H1 (cell line): Measurements from ENCODE around the gene TUBGCP3. TPM values are rescaled to one million over a fixed set of nuclear protein-coding genes. Genes with fewer than 3 reads are reported as not detected.

Source experiments
- BACH1 ChIP-seq: IDR thresholded peaks from 2 replicates; pipeline ENCODE4 v1.6.1; 2012; ENCODE audit warnings: low read length, improper control_type of control experiment
- CHD1 ChIP-seq: IDR thresholded peaks from 2 replicates; pipeline ENCODE4 v1.6.1; 2012; ENCODE audit warnings: low read depth, low read length, improper control_type of control experiment
- CREB1 ChIP-seq: IDR thresholded peaks from 2 replicates; pipeline ENCODE4 v1.6.1; 2012; ENCODE audit warnings: inconsistent platforms
- E2F6 ChIP-seq: IDR thresholded peaks from 2 replicates; pipeline ENCODE4 v1.6.1; 2012; ENCODE audit warnings: inconsistent platforms
- KDM5A ChIP-seq: fragments of 200-600 bp; IDR thresholded peaks from 2 replicates; pipeline ENCODE4 v1.7.1; 2012; ENCODE audit warnings: mild to moderate bottlenecking, low read length, inconsistent platforms, mixed read lengths
- POLR2A ChIP-seq, 2 experiments: IDR thresholded peaks; 1 replicate in 1 of 2; 2 replicates in 1 of 2; pipeline ENCODE4 v1.6.1; 2011; ENCODE audit warnings: low read depth in 2 of 2, low read length in 2 of 2, mild to moderate bottlenecking in 2 of 2; ENCODE audit errors: control extremely low read depth in 1 of 2
- RFX5 ChIP-seq: IDR thresholded peaks from 2 replicates; pipeline ENCODE4 v1.6.1; 2011; ENCODE audit warnings: low read depth, low read length, improper control_type of control experiment, borderline replicate concordance
- TEAD4 ChIP-seq: IDR thresholded peaks from 2 replicates; pipeline ENCODE4 v1.6.1; 2012; ENCODE audit warnings: low read depth, low read length, inconsistent platforms, mixed read lengths
- ZNF274 ChIP-seq: IDR thresholded peaks from 2 replicates; pipeline ENCODE4 v1.7.0; 2012; ENCODE audit warnings: low read length, borderline replicate concordance; ENCODE audit errors: extremely low read depth
- polyA plus RNA-seq, 7 experiments: library from polyadenylated mRNA; depleted of rRNA in 3 of 7; stranded (reverse) in 5 of 7; unstranded in 2 of 7; fragments of >200 nt in 5 of 7; fragments of 200-250 nt in 2 of 7; gene quantifications; 1 replicate in 5 of 7; 2 replicates in 1 of 7; 4 replicates in 1 of 7; pipeline versions ENCODE4 v1.2.1 to v1.2.3, GENCODE V29; 2011 to 2013; ENCODE audit warnings: missing spikeins in 2 of 7, mixed read lengths in 2 of 7
- total RNA-seq: library from RNA; stranded (reverse); fragmentation: NEBNext Ultra II Directional; extraction: Animal tissue kit (Norgen Biotek cat#: 25700); gene quantifications from 2 replicates; pipeline ENCODE4 v1.2.1, GENCODE V29; 2021

Gene TUBGCP3
- total and polyA plus RNA-seq, 2 of the 8 experiments (the other 6 are each of a cell fraction or from before 2014, with no cell fraction given), result 27.0 to 31.7 TPM

GRCh38 chr13:112445411-112446271, 142.3 kb downstream of the TUBGCP3 start (continued):
- TF ChIP-seq E2F6, result no peak
- TF ChIP-seq KDM5A, result no peak
- TF ChIP-seq POLR2A (IDR thresholded peaks at IDR 0.05; ENCODE audit: control extremely low read depth in 1 of 2, low read depth in 2 of 2, low read length in 2 of 2), result no peak
- TF ChIP-seq BACH1, result no peak
- TF ChIP-seq RFX5, result no peak
- no peak for TF ChIP-seq ZNF274
- no peak for TF ChIP-seq TEAD4
- TF ChIP-seq CREB1, result no peak
- TF ChIP-seq CHD1, result no peak
